GM12874 (cell line): ENCODE data around the gene BRMS1.

Experiments used
- TF ChIP-seq, protein P1 (sequence below): IDR thresholded peaks from 2 replicates; pipeline ENCODE4 v1.5.1; 2011; ENCODE audit warnings: low read depth, mild to moderate bottlenecking, control low read depth, low read length, moderate library complexity; ENCODE audit not compliant: insufficient read depth

The BRMS1 gene

DNA sequence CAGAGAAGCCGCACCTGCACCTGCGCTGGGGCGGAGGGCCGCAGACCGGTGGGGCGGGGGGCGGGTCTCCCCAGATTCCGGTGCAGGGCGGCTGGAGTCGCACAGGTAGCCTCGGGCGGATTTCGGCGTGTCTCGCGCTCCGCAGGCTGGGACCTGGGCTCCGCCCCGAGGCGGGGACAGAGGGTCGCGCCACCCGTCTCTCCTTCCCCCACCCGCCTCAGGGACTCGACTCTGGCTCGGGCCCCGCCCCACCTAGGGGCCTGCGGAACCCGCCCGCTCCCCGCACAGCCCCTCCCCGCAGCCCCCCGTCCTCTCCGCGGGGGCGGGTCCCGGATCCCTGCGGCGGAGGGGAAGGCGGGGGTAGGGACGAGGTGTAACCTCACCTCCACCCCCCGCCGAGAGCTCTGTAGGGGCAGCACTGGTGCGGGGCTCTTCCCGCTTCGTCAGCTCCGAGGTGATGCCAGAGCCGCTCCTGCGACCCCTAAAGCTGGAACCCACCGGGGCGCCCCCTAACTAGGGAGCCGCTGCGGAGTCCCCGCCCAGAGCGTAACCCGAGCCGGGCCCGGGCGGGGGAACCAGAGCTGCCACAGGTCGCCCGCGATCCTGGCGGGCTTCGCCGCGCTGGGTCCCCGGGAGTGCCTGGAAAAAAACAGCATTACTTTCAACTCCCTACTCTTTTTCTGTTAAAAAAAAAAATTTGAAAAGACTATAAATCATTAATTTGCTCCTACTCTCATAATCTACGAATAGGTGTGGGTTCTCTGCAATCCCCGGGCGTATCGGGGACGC is 26.9 kb upstream of the BRMS1 start, which contains the start of gene SLC29A2:
Gene SLC29A2 (minus strand): TSS at position 134 of the 789 bp plus-strand sequence. CDS start 169 bp downstream, outside the sequence.
- TF ChIP-seq, protein P1, sequence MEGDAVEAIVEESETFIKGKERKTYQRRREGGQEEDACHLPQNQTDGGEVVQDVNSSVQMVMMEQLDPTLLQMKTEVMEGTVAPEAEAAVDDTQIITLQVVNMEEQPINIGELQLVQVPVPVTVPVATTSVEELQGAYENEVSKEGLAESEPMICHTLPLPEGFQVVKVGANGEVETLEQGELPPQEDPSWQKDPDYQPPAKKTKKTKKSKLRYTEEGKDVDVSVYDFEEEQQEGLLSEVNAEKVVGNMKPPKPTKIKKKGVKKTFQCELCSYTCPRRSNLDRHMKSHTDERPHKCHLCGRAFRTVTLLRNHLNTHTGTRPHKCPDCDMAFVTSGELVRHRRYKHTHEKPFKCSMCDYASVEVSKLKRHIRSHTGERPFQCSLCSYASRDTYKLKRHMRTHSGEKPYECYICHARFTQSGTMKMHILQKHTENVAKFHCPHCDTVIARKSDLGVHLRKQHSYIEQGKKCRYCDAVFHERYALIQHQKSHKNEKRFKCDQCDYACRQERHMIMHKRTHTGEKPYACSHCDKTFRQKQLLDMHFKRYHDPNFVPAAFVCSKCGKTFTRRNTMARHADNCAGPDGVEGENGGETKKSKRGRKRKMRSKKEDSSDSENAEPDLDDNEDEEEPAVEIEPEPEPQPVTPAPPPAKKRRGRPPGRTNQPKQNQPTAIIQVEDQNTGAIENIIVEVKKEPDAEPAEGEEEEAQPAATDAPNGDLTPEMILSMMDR = no peak

DNA sequence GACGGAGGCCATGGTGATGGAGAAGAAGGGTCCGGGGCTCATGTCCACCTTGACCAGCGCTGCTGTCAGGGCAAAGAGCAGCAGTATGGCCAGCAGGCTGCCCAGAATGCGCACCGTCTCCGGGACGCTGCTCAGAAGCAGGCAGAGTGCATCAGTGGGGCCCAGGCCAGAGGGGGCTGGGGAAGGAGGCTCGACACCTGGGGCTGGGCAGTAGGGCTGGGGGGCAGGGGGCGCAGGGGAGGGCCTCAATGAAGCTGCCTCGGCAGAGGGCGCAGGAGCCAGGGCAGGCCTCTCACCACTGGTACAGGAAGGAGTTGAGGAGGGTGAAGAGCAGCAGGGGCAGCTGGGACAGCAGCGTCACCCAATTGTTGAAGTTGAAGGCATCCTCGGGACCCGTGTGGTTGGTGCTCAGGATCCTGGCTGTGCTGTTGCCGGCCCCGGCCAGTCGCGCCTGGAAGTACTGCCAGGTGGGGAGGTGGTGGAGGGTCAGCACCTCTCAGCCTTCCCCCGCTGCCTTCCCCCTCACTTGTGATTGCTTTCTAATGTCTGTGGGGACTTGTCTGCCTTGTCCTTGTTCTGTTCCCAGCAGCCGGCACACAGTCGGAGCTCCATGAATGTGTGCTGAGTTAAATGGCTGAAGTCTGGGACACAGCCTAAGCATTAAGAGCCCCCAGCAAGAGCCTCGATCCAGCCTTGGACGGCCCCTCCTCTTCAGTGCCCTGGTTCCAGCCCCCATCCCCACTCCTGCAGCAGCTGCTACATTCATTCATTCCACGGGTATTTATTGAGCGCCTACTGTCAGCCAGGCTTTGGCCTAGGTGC is 24.4 kb upstream of the BRMS1 start:
- TF ChIP-seq, protein P1 = no peak

DNA sequence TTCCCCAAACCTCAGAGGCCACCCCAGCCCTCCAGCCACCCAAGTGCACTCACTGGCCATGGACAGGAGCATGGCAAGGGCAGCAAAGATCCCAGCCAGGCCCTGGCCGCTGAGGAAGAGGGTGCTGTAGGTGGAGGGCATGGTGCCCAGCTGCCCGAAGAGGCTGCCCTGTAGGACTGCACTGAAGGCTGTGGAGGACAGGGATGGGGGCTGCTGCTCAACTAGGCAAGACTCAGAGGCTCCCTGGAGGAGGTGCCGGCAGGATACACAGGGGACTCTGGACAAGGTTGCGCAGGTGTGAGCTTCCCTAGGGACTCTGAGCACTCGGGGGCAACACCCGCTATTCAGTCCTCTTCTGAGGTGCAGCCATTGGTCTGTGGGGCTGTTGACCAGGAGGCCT is 23.6 kb upstream of the BRMS1 start:
- TF ChIP-seq, protein P1 = no peak

DNA sequence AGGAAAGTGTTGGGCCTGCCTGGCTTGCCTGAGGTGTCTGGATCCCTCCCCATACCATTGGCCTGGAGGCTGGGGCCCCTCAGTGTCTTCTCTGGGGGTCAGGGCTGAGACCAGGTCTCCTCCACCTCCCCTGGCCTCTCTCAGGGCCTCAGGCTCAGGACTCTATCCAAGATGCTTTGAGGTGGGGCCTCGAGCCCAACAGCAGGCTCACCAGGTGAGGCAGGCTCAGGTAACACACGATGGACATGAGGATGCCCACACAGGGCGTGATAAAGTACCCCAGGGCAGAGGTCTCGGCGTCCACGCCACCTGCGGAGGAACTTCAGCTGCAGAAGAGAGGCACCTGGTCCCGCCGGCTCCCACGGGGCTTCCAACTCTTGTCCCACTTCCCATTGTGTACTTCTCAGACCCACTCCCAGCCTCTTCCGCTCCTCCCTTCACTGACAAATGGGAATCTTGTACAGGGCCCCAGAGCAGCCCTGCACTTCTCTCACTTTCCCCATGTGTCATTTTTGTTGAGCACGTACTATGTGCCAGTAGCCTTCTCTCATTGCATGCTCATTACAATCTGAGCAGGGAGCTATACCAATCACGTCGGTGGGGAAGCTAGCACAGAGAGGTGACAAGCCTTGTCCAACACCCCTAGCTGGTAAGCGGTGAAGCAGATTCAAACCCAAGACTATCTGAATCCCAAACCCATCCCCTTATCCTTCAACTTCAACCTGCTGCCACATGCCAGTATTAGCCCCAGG is 22.8 kb upstream of the BRMS1 start:
- TF ChIP-seq, protein P1 = no peak

DNA sequence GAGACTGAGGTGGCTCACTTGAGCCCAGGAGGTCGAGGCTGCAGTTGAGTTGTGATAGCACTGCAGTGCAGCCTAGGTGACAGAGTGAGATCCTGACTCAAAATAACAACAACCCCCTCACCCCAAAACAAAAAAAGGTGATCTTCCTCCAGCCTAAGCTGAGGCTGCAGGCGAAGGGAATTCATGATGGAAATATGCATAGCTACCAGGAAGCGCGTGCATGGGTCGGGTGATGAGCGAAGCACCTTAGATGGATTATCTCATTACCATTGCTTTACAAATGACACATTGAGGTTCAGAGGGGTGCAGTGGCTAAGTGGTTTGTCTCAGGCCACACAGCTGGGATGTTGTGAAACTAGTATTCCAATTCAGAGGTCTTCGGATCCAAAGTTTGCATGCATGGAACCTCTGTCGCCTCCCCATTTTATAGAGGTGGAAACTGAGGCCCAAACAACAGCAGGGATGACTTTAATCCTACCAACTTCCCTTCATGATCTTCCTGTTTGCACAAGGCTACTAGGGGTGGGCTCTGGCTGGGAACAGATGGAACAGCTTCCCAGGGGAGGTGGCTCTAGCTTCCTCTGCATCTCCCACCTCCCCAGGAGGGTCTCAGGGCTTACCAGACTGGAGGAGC is 22.1 kb upstream of the BRMS1 start:
- TF ChIP-seq, protein P1 = no peak

DNA sequence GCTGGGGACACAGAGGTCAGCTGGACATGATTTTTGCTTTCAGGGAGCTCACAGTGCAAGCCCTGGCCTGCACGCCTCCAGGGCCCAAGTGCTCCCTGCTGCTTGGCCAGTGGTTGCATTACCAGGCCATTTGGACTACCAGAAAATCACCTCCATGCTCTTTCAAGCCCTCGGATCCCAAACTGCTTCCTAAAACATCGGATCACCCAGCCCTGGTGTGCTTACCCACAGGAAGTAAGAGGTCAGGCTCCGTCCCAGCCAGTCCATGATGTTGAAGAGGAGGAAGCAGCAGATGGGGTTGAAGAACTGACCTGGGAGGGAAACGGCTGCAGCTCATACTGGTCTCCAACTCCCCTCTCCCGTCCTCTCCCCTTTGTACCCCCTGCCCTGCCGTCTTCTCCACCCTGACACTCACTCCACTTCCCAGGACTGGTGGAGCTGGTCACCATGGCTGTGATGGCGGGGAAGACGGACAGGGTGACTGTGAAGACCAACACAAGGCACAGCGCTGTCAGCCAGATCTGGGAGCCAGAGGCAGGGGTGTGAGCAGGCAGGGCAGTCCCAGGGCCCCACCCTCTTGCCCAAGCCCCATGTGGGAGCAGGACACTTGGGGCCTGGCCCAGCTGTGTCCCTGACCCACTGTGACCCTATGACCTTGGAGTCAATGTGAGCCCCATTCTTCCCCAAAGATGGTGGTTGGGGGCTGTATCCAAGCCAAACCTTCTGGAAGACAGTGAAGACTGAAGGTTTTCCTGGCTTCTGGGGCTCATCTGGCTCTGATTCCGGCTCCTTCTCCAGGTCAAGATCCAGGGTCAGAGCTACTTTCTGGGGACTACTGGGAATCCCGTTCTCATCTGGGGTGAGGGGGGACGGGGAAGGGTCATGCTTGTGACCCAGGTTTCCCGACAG is 21.1 kb upstream of the BRMS1 start:
- TF ChIP-seq, protein P1 = no peak
